Peyer's patch (tissue), 4 donors: Measurements from ENCODE around the gene FGF19. TPM values are rescaled to one million over a fixed set of nuclear protein-coding genes. Genes with fewer than 3 reads are reported as not detected.

Experiments used
- DNase-seq, 3 donors: peaks; one replicate each; pipeline ENCODE4 v3.0.0-alpha.2; 2017 to 2019
- H3K27ac ChIP-seq, 4 donors: fragments of 200-600 bp; sonication (generic); one replicate each; pipeline ENCODE4 v1.5.1; 2016 to 2019
- H3K27me3 ChIP-seq, 2 donors: fragments of 200-600 bp; sonication (generic); one replicate each; pipeline ENCODE4 v1.5.1; 2019
- H3K36me3 ChIP-seq, 3 donors: fragments of 200-600 bp; sonication (generic); one replicate each; pipeline ENCODE4 v1.5.1; 2016 to 2019
- H3K4me1 ChIP-seq, 4 donors: fragments of 200-600 bp; sonication (generic); one replicate each; pipeline ENCODE4 v1.5.1; 2016 to 2019
- H3K4me3 ChIP-seq, 4 donors: fragments of 200-600 bp; sonication (generic); 1 replicate in 3 of 4; 2 replicates in 1 of 4; pipeline ENCODE4 v1.5.1; 2016 to 2019; ENCODE audit warnings: mild to moderate bottlenecking in 1 of 4
- H3K9me3 ChIP-seq, 4 donors: fragments of 200-600 bp; sonication (generic); one replicate each; pipeline ENCODE4 v1.5.1; 2016 to 2019; ENCODE audit warnings: mild to moderate bottlenecking in 1 of 4
- POLR2A ChIP-seq, 2 donors: fragments of 450-650 bp; IDR thresholded peaks; one replicate each; pipeline ENCODE4 v1.5.1; 2017; ENCODE audit warnings: antibody characterized with exemption in 2 of 2, mild to moderate bottlenecking in 2 of 2, moderate library complexity in 2 of 2
- total RNA-seq, 4 donors: library from RNA; depleted of rRNA; stranded (reverse); fragments of >200 nt; gene quantifications; one replicate each; pipeline ENCODE4 v1.1.0, GENCODE V29; 2016
- TF ChIP-seq, protein P1 (sequence below), 6 experiments: fragments of 450-650 bp in 4 of 6; fragments of 200-600 bp in 2 of 6; sonication (generic) in 1 of 6; IDR thresholded peaks; one replicate each; pipeline ENCODE4 v1.5.1; 2017 to 2019; ENCODE audit warnings: antibody characterized with exemption in 6 of 6, mild to moderate bottlenecking in 3 of 6, moderate library complexity in 1 of 6

FGF19 gene
- total RNA-seq, 4 donors from 2014 or later: 3.2 to 4.9 TPM; not detected in 2

GRCh38 chr11:69652999-69653398, 50.8 kb downstream of the FGF19 start:
- no peaks in the 10 kb centered on the region for H3K9me3 ChIP-seq
- H3K27ac ChIP-seq: no peak overlapping the region
- H3K4me1 ChIP-seq: no peaks in the 10 kb centered on the region
- peak in 1 of 3 donors; percentile 27 for DNase-seq
- no peak for TF ChIP-seq POLR2A (IDR thresholded peaks at IDR 0.05)
- TF ChIP-seq, protein P1, sequence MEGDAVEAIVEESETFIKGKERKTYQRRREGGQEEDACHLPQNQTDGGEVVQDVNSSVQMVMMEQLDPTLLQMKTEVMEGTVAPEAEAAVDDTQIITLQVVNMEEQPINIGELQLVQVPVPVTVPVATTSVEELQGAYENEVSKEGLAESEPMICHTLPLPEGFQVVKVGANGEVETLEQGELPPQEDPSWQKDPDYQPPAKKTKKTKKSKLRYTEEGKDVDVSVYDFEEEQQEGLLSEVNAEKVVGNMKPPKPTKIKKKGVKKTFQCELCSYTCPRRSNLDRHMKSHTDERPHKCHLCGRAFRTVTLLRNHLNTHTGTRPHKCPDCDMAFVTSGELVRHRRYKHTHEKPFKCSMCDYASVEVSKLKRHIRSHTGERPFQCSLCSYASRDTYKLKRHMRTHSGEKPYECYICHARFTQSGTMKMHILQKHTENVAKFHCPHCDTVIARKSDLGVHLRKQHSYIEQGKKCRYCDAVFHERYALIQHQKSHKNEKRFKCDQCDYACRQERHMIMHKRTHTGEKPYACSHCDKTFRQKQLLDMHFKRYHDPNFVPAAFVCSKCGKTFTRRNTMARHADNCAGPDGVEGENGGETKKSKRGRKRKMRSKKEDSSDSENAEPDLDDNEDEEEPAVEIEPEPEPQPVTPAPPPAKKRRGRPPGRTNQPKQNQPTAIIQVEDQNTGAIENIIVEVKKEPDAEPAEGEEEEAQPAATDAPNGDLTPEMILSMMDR (IDR thresholded peaks at IDR 0.05): no peak
- H3K27me3 ChIP-seq: no peaks in the 10 kb centered on the region
- H3K36me3 ChIP-seq: peaks cover 0 to 55% (median 0%) of the 10 kb centered on the region in 3 donors
- no peak overlapping the region for H3K4me3 ChIP-seq

GRCh38 chr11:69651834-69652620, 51.8 kb downstream of the FGF19 start:
- Histone ChIP-seq H3K27ac (no peak overlapping the region), H3K36me3 (peaks cover 0 to 60% (median 0%) of the 10 kb centered on the region in 3 donors), H3K27me3 (no peaks in the 10 kb centered on the region), H3K9me3 (no peaks in the 10 kb centered on the region), H3K4me3 (no peak overlapping the region), H3K4me1 (no peaks in the 10 kb centered on the region)
- TF ChIP-seq, protein P1 (IDR thresholded peaks at IDR 0.05): no peak
- no peak for TF ChIP-seq POLR2A (IDR thresholded peaks at IDR 0.05)
- peak in 1 of 3 donors; percentile 7 for DNase-seq

- TF ChIP-seq POLR2A (IDR thresholded peaks at IDR 0.05): no peak
- TF ChIP-seq, protein P1 (IDR thresholded peaks at IDR 0.05): no peak
- Histone ChIP-seq H3K36me3 (peaks cover 0 to 60% (median 0%) of the 10 kb centered on the region in 3 donors), H3K27ac (no peak overlapping the region), H3K27me3 (no peaks in the 10 kb centered on the region), H3K9me3 (no peaks in the 10 kb centered on the region), H3K4me3 (no peak overlapping the region), H3K4me1 (no peaks in the 10 kb centered on the region)
- no peak for DNase-seq
Observed at GRCh38 chr11:69650832-69651344, 52.9 kb downstream of the FGF19 start.

DNA sequence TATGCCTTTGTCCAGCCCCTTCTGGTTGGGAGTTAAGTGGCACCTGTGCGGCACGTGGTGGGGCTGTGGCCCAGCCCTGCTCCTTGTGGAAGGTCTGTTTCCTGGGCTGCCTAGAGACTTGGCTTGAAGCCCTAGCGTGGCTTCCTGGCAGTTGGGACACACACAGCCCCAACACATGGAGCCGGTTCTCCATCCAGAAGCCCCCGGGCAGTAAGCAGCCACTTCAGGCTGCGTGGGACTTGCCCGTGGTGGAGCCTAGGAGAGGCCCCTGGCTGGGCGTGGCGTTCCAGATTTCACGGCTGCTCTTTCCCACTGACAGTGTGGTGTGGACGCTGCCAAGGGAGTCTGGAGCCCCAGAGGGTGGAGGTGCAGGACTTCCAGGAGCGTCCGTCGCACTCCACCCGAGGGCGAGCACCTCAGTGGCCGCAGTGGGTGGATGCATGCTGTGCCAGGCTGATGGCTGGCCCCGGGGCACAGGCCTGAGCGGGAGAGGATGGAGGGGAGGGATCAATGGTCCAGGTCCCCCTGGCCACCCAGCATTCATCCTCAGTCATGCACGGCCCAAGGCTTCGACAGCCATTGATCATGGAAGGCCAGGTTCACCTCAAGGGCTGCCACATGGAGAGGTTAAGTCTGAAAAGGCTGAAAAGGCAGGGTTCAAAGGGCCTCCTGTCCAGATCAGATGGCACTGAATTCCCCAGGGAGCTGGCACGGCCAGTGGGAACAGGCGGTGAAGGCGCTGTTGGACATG, 53.6 kb downstream of the FGF19 start:
- Histone ChIP-seq H3K4me1 (no peaks in the 10 kb centered on the region), H3K4me3 (no peak overlapping the region), H3K27me3 (no peaks in the 10 kb centered on the region), H3K36me3 (peaks cover 0 to 60% (median 0%) of the 10 kb centered on the region in 3 donors), H3K9me3 (no peaks in the 10 kb centered on the region), H3K27ac (no peak overlapping the region)
- peak in 1 of 3 donors; percentile 37 for DNase-seq
- TF ChIP-seq POLR2A (IDR thresholded peaks at IDR 0.05): no peak
- TF ChIP-seq, protein P1 (IDR thresholded peaks at IDR 0.05): no peak

GRCh38 chr11:69649576-69649900, 54.3 kb downstream of the FGF19 start:
- Histone ChIP-seq H3K9me3 (no peaks in the 10 kb centered on the region), H3K4me3 (no peak overlapping the region), H3K27me3 (no peaks in the 10 kb centered on the region), H3K27ac (no peak overlapping the region), H3K4me1 (peaks cover 0 to 6% (median 0%) of the 10 kb centered on the region in 4 donors), H3K36me3 (peaks cover 0 to 60% (median 0%) of the 10 kb centered on the region in 3 donors)
- peak in 1 of 3 donors; percentile 35 for DNase-seq
- TF ChIP-seq, protein P1 (IDR thresholded peaks at IDR 0.05): no peak
- no peak for TF ChIP-seq POLR2A (IDR thresholded peaks at IDR 0.05)
